ENCODE measurements around the gene MLXIPL.

- TF ChIP-seq YY1 (IDR thresholded peaks at IDR 0.05; ENCODE audit: insufficient read depth, insufficient read length) (no peak), ZNF274 (IDR thresholded peaks at IDR 0.05; ENCODE audit: low read depth, low read length) (no peak), SUZ12 (IDR thresholded peaks at IDR 0.05; ENCODE audit: extremely low read depth, insufficient read depth, insufficient read length) (no peak)
Measured at GRCh38 chr7:73646785-73647724, 22.7 kb upstream of the MLXIPL start.

Measured in NT2/D1 (cell line).